NCI-H2171 (cell line): ENCODE data around the gene ARMC6.
"Not testable (repeated sequence)": the region's sequence is repeated elsewhere in the genome, so short reads cannot be mapped to it uniquely, and the experiment has no call there.

Experiments used
- DNase-seq: peaks from one replicate; lab custom pipeline; 2025; lab: John Stamatoyannopoulos, UW

The ARMC6 gene

GRCh38 chr19:19077103-19077502 lies 43.7 kb downstream of the ARMC6 start:
- no peak for DNase-seq

- no peak for DNase-seq
Measured at GRCh38 chr19:19078801-19079200, 45.4 kb downstream of the ARMC6 start.

GRCh38 chr19:19079571-19079970 lies 46.2 kb downstream of the ARMC6 start:
- no peak for DNase-seq

GRCh38 chr19:19081642-19082151 lies 48.3 kb downstream of the ARMC6 start:
- DNase-seq, result no peak

GRCh38 chr19:19083413-19084178 lies 50.2 kb downstream of the ARMC6 start:
- no peak for DNase-seq

GRCh38 chr19:19087676-19088075 lies 54.3 kb downstream of the ARMC6 start:
- DNase-seq, result no peak

GRCh38 chr19:19094513-19094912 lies 61.1 kb downstream of the ARMC6 start:
- no peak for DNase-seq

GRCh38 chr19:19095691-19096090 lies 62.3 kb downstream of the ARMC6 start:
- no peak for DNase-seq

- DNase-seq, result no peak
Measured at GRCh38 chr19:19096641-19097627, 63.5 kb downstream of the ARMC6 start.

GRCh38 chr19:19098084-19098702 lies 64.8 kb downstream of the ARMC6 start:
- DNase-seq, result no peak

GRCh38 chr19:19098703-19099632 lies 65.6 kb downstream of the ARMC6 start:
- DNase-seq, result no peak

- DNase-seq, result no peak
Measured at GRCh38 chr19:19101540-19101939, 68.1 kb downstream of the ARMC6 start.

GRCh38 chr19:19102566-19102965 lies 69.2 kb downstream of the ARMC6 start:
- not testable (repeated sequence) for DNase-seq

GRCh38 chr19:19103167-19103566 lies 69.8 kb downstream of the ARMC6 start:
- no peak for DNase-seq

- peak; percentile 47 for DNase-seq
Measured at GRCh38 chr19:19105365-19106055, 72.1 kb downstream of the ARMC6 start.

GRCh38 chr19:19106056-19106551 lies 72.7 kb downstream of the ARMC6 start:
- no peak for DNase-seq

GRCh38 chr19:19106938-19107337 lies 73.5 kb downstream of the ARMC6 start:
- not testable (repeated sequence) for DNase-seq

GRCh38 chr19:19107654-19108053 lies 74.3 kb downstream of the ARMC6 start:
- DNase-seq, result no peak
